DND-41 (cell line): ENCODE data around the gene ZNF285.

Source experiments
- EZH2 ChIP-seq: IDR thresholded peaks from 3 replicates; pipeline ENCODE4 v1.6.1; 2012; ENCODE audit warnings: borderline replicate concordance, low read depth, mild to moderate bottlenecking, moderate library complexity, low read length, inconsistent platforms; ENCODE audit not compliant: severe bottlenecking
- TF ChIP-seq, protein P1 (sequence below): IDR thresholded peaks from 2 replicates; pipeline ENCODE4 v1.5.1; 2012; ENCODE audit warnings: borderline replicate concordance, low read length, moderate library complexity, mild to moderate bottlenecking; ENCODE audit not compliant: poor library complexity, severe bottlenecking; ENCODE audit errors: extremely low read depth

GRCh38 chr19:44346556-44346955 lies 54.9 kb downstream of the ZNF285 start:
- no peak for TF ChIP-seq EZH2
- TF ChIP-seq, protein P1, sequence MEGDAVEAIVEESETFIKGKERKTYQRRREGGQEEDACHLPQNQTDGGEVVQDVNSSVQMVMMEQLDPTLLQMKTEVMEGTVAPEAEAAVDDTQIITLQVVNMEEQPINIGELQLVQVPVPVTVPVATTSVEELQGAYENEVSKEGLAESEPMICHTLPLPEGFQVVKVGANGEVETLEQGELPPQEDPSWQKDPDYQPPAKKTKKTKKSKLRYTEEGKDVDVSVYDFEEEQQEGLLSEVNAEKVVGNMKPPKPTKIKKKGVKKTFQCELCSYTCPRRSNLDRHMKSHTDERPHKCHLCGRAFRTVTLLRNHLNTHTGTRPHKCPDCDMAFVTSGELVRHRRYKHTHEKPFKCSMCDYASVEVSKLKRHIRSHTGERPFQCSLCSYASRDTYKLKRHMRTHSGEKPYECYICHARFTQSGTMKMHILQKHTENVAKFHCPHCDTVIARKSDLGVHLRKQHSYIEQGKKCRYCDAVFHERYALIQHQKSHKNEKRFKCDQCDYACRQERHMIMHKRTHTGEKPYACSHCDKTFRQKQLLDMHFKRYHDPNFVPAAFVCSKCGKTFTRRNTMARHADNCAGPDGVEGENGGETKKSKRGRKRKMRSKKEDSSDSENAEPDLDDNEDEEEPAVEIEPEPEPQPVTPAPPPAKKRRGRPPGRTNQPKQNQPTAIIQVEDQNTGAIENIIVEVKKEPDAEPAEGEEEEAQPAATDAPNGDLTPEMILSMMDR: no peak
